ENCODE data around the gene MTMR10. TPM values are rescaled to one million over a fixed set of nuclear protein-coding genes. Genes with fewer than 3 reads are reported as not detected.

MTMR10 gene
- total and polyA plus RNA-seq, 2 donors (not counting 3 experiments of a cell fraction or from before 2014, with no cell fraction given): 48.3 to 88.5 TPM

DNA sequence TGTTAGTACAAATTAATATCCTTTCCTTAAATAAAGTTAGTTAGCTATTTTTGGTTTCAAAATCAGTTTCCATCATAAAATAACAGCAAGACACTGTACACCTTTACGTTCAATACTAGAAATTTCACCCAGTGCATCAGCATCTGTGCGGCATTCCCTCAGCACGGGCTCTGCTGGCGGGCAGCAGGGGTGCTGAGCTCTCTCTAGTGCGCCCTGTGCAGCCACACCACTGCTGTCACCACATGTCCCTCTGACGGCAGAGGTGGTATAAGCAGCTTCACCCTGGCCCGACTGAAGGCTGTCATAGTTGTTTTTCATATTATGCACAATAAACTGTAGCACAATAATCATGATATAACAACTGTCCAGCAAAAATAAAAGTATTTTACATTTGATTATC is 52.3 kb downstream of the MTMR10 start:
- BruUV-seq (replicated peaks): no TSS peak
- DNase-seq (ENCODE audit: low read depth, low spot score) (no peak), FAIRE-seq (no peak)
- Histone ChIP-seq H3K4me1 (ENCODE audit: control insufficient read depth, extremely low read depth, insufficient read depth, low read length) (no peaks in the 10 kb centered on the region), H3K9me1 (replicated peaks; ENCODE audit: control insufficient read depth, extremely low read depth, insufficient read depth, low read length) (no peaks in the 10 kb centered on the region), H4K20me1 (replicated peaks; ENCODE audit: control insufficient read depth, extremely low read depth, insufficient read depth, low read length) (no peaks in the 10 kb centered on the region), H3K27me3 (ENCODE audit: control insufficient read depth in 2 of 2, insufficient read depth in 2 of 2, low read length in 2 of 2) (no peaks in the 10 kb centered on the region), H3K27ac (ENCODE audit: insufficient read depth, low read depth, low read length) (no peak overlapping the region), H3K4me3 (replicated peaks in 1 of 3; ENCODE audit: insufficient read depth in 1 of 3, low read depth in 1 of 3, low read length in 3 of 3) (no peak overlapping the region), H3K79me2 (ENCODE audit: control insufficient read depth, insufficient read depth, low read length) (no peaks in the 10 kb centered on the region), H2AFZ (ENCODE audit: low read depth, low read length) (no peak overlapping the region), H3K9ac (replicated peaks; ENCODE audit: extremely low read depth, insufficient read depth, low read length) (no peak overlapping the region), H3K9me3 (replicated peaks; ENCODE audit: control insufficient read depth, insufficient read depth, low read length) (no peaks in the 10 kb centered on the region), H3K4me2 (ENCODE audit: insufficient read depth, low read length) (no peak overlapping the region), H3K36me3 (ENCODE audit: control insufficient read depth in 2 of 2, extremely low read depth in 1 of 2, insufficient read depth in 2 of 2, low read length in 2 of 2) (peaks cover 32 to 41% of the 10 kb centered on the region in 2 experiments)
- TF ChIP-seq JUN (IDR thresholded peaks at IDR 0.05; ENCODE audit: borderline replicate concordance, insufficient read depth, insufficient read length, low read depth): no peak
- no peak for TF ChIP-seq FOS (IDR thresholded peaks at IDR 0.05; ENCODE audit: borderline replicate concordance, insufficient read depth, low read length)
- TF ChIP-seq MAX (IDR thresholded peaks at IDR 0.05; ENCODE audit: insufficient read depth, insufficient read length): no peak
- no peak for TF ChIP-seq EZH2 (IDR thresholded peaks at IDR 0.05; ENCODE audit: borderline replicate concordance, low read depth, low read length, severe bottlenecking)
- TF ChIP-seq CTCF (IDR thresholded peaks at IDR 0.05; ENCODE audit: extremely low read depth in 1 of 2, insufficient read depth in 1 of 2, low read depth in 1 of 2, low read length in 2 of 2): no peak
- no peak for TF ChIP-seq POLR2A (IDR thresholded peaks at IDR 0.05; ENCODE audit: low read depth, low read length)
- TF ChIP-seq MYC (IDR thresholded peaks at IDR 0.05; ENCODE audit: low read depth, low read length): no peak
- no peak for TF ChIP-seq POLR2AphosphoS5 (IDR thresholded peaks at IDR 0.05; ENCODE audit: insufficient read depth, low read depth, low read length)
- TF ChIP-seq GATA2 (IDR thresholded peaks at IDR 0.05; ENCODE audit: insufficient read depth, insufficient read length, low read depth, low read length): no peak
- dilution Hi-C loops (cut with MboI; ENCODE audit: extremely low pct_ligation_motif_present, low sequenced_read_pairs) (no loop called here), intact Hi-C loops (cut with micrococcal nuclease) (no loop called here)
- POLR2A ChIA-PET: no interaction called here
- CTCF ChIA-PET: interaction anchor here (1.5 kb wide), 1 partner anchor 190 kb away, joined by 6 read pairs; no protein-coding TSS in a partner anchor
